Activated CD8-positive, alpha-beta memory T cell treated with anti-CD3 and anti-CD28 coated beads, Interleukin-2, amount 10 ng/mL, durations not matched to agents 7 days and 5 days (primary cell): ENCODE results near the gene PSENEN. TPM values are rescaled to one million over a fixed set of nuclear protein-coding genes. Genes with fewer than 3 reads are reported as not detected.
"Not testable (repeated sequence)": the region's sequence is repeated elsewhere in the genome, so short reads cannot be mapped to it uniquely, and the experiment has no call there.

ENCODE experiments used
- ATAC-seq: fragments of 150-1000 bp; cut with Tn5 transposase; one replicate; pipeline ENCODE4 v1.10.0; 2021; ENCODE audit warnings: moderate library complexity
- CTCF ChIA-PET: fragments of 350-600 bp; sonication (Branson Sonifier 250); formaldehyde crosslinking; loops from one replicate; lab custom pipeline; 2021; ENCODE audit warnings: antibody characterized with exemption; lab: Charles Lee
- DNase-seq: peaks from one replicate; pipeline ENCODE4 v3.0.0-alpha.2; 2020
- H3K27ac Mint-ChIP-seq: one replicate; pipeline ENCODE4 v1.8.0; 2021; ENCODE audit warnings: mild to moderate bottlenecking, mixed read lengths
- H3K27me3 Mint-ChIP-seq: one replicate; pipeline ENCODE4 v1.8.0; 2021; ENCODE audit warnings: mixed read lengths
- H3K36me3 Mint-ChIP-seq: one replicate; pipeline ENCODE4 v1.8.0; 2021; ENCODE audit warnings: mild to moderate bottlenecking, mixed read lengths
- H3K4me1 Mint-ChIP-seq: one replicate; pipeline ENCODE4 v1.8.0; 2021; ENCODE audit warnings: mixed read lengths
- H3K4me3 Mint-ChIP-seq: one replicate; pipeline ENCODE4 v1.8.0; 2021; ENCODE audit warnings: mild to moderate bottlenecking, moderate library complexity, mixed read lengths
- H3K9me3 Mint-ChIP-seq: one replicate; pipeline ENCODE4 v1.8.0; 2022; ENCODE audit warnings: low read depth, mixed read lengths
- total RNA-seq, 2 experiments: library from RNA; stranded (reverse); gene quantifications; one replicate each; pipeline ENCODE4 v1.2.3, GENCODE V29; 2021

PSENEN gene
- total RNA-seq, 2 experiments from 2014 or later: 39.1 to 49.0 TPM

DNA sequence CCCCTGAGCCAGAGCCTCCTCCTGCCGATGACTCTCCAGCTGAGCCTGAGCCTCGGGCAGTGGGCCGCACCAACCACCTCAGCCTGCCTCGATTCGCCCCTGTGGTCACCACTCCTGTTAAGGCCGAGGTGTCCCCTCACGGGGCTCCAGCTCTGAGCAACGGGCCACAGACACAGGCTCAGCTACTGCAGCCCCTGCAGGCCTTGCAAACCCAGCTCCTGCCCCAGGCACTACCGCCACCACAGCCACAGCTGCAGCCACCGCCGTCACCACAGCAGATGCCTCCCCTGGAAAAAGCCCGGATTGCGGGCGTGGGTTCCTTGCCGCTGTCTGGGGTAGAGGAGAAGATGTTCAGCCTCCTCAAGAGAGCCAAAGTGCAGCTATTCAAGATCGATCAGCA, 24.1 kb upstream of the PSENEN start:
- Mint-ChIP-seq H3K4me3 (no peak overlapping the region), H3K27ac (no peak overlapping the region), H3K4me1 (peaks cover 15% of the 10 kb centered on the region), H3K9me3 (no peaks in the 10 kb centered on the region), H3K36me3 (peaks cover 48% of the 10 kb centered on the region), H3K27me3 (no peaks in the 10 kb centered on the region)
- CTCF ChIA-PET: no interaction called here
- DNase-seq: no peak
- ATAC-seq: no peak

DNA sequence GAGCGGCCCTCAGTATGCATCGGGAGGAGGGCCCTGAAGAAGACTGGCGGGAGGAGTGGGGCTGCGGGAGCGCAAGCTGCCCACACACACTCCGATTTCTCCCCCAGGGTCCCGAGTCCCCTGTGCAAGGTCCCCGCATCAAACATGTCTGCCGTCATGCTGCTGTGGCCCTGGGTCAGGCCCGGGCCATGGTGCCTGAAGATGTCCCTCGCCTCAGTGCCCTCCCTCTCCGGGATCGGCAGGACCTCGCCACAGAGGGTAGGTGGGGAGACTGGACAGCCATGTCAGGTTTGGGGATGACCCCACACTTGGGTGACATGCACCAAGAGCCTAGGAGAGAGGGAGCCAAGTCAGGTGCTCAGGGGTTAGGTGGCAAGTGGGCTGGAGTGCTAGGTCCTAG, 23.0 kb upstream of the PSENEN start:
- Mint-ChIP-seq H3K4me1 (peaks cover 13% of the 10 kb centered on the region), H3K9me3 (no peaks in the 10 kb centered on the region), H3K27me3 (no peaks in the 10 kb centered on the region), H3K27ac (no peak overlapping the region), H3K36me3 (peaks cover 50% of the 10 kb centered on the region), H3K4me3 (no peak overlapping the region)
- CTCF ChIA-PET: no interaction called here
- ATAC-seq (no peak), DNase-seq (no peak)

DNA sequence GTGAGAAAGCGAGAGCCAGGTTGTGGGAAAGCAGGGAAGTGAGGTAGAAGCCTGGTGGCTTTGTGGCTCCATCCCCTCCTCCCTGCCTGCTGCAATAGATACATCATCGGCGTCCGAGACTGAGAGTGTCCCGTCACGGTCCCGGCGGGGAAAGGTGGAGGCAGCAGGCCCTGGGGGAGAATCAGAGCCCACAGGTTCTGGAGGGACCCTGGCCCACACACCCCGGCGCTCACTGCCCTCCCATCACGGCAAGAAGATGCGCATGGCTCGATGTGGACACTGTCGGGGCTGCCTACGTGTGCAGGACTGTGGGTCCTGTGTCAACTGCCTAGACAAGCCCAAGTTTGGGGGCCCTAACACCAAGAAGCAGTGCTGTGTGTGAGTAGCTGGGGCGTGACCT, 22.6 kb upstream of the PSENEN start:
- H3K9me3 Mint-ChIP-seq: no peaks in the 10 kb centered on the region
- no peak overlapping the region for H3K27ac Mint-ChIP-seq
- CTCF ChIA-PET: interaction anchor here (0.8 to 1.1 kb wide), 2 partner anchors 18 to 39 kb away, joined by 3 to 4 read pairs; no protein-coding TSS in a partner anchor
- no peak overlapping the region for H3K4me3 Mint-ChIP-seq
- peaks cover 51% of the 10 kb centered on the region for H3K36me3 Mint-ChIP-seq
- peaks cover 13% of the 10 kb centered on the region for H3K4me1 Mint-ChIP-seq
- ATAC-seq (no peak), DNase-seq (no peak)
- no peaks in the 10 kb centered on the region for H3K27me3 Mint-ChIP-seq

DNA sequence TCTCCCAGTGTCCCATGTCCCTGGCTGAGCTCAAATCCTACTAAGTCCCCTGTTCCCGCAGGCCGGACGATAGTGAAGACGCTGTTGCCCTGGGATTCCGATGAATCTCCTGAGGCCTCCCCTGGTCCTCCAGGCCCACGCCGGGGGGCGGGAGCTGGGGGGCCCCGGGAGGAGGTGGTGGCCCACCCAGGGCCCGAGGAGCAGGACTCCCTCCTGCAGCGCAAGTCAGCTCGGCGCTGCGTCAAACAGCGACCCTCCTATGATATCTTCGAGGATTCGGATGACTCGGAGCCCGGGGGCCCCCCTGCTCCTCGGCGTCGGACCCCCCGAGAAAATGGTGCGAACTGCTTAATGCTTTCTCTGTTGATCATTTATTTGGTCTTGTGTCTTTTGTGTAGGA, 21.8 kb upstream of the PSENEN start:
- Mint-ChIP-seq H3K9me3 (no peaks in the 10 kb centered on the region), H3K4me3 (no peak overlapping the region), H3K27ac (no peak overlapping the region), H3K4me1 (peaks cover 13% of the 10 kb centered on the region), H3K36me3 (peaks cover 58% of the 10 kb centered on the region), H3K27me3 (no peaks in the 10 kb centered on the region)
- ATAC-seq: no peak
- no peak for DNase-seq
- CTCF ChIA-PET: interaction anchor here (0.8 to 1.4 kb wide), 3 partner anchors 17 to 39 kb away, joined by 3 to 4 read pairs (median 3); partner anchors contain the start of genes PSENEN and U2AF1L4

DNA sequence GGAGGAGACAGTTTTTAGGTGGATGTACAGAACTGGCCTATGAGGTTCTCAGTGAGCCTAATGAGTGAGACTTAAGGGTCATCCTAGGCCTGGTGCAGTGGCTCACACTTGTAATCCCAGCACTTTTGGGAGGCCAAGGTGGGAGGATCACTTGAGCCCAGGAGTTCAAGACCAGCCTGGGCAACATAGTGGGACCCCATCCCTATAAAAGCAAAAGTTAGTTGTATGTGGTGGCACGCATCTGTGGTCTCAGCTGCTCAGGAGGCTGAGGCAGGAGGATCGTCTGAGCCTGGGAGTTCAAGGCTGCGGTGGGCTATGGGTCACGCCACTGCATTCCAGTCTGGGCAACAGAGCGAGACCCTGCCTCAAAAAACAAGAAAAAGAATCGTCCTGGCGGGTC, 21.3 kb upstream of the PSENEN start:
- CTCF ChIA-PET: interaction anchor here (1.1 to 1.4 kb wide), 2 partner anchors 16 to 21 kb away, joined by 3 to 4 read pairs; partner anchors contain the start of genes PSENEN and U2AF1L4
- not testable (repeated sequence) for H3K9me3 Mint-ChIP-seq, H3K27me3 Mint-ChIP-seq, H3K4me3 Mint-ChIP-seq, DNase-seq, H3K27ac Mint-ChIP-seq, ATAC-seq
- H3K4me1 Mint-ChIP-seq: peaks cover 11% of the 10 kb centered on the region
- peaks cover 60% of the 10 kb centered on the region for H3K36me3 Mint-ChIP-seq

DNA sequence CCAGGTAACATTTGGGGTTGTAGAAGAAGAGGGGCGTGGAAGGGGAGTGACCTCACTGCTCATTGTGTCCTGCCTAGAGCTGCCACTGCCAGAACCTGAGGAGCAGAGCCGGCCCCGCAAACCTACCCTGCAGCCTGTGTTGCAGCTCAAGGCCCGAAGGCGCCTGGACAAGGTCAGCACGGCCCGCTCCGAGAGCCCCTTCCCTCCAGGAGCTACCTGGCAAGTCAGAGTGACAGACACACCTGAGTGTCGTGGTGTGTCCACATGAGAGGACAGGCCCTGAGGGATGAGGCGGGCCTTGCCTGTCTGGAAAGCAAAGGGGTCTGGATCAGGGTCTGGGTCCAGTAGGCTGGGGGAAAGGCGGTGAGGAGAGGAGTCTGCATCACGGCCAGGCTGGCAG, 20.9 kb upstream of the PSENEN start:
- no peak overlapping the region for H3K4me3 Mint-ChIP-seq
- H3K27me3 Mint-ChIP-seq: no peaks in the 10 kb centered on the region
- no peaks in the 10 kb centered on the region for H3K9me3 Mint-ChIP-seq
- no peak for DNase-seq
- peaks cover 62% of the 10 kb centered on the region for H3K36me3 Mint-ChIP-seq
- peaks cover 6% of the 10 kb centered on the region for H3K4me1 Mint-ChIP-seq
- no peak overlapping the region for H3K27ac Mint-ChIP-seq
- CTCF ChIA-PET: interaction anchor here (1.4 kb wide), 1 partner anchor 20 kb away, joined by 3 read pairs; the partner anchor contains the start of genes PSENEN and U2AF1L4
- ATAC-seq: no peak

DNA sequence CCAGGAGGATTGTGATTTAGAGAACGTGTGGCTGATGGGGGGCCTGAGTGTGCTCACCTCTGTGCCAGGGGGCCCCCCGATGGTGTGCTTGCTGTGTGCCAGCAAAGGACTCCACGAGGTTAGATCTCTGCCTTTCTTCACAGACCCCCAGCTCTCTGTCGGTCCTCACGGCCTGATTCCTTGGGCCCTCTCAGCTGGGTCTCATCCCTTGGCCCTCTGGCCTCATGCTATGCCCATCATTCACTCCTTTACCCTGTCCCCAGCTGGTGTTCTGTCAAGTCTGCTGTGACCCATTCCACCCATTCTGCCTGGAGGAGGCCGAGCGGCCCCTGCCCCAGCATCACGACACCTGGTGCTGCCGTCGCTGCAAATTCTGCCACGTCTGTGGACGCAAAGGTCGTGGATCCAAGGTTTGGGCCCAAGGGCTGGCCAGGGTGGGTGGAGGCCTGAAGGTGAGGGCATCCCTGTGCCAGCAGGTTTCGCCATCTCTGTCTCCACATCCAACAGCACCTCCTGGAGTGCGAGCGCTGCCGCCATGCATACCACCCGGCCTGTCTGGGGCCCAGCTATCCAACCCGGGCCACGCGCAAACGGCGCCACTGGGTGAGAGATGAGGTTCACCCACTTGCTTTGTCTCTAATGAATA, 20.1 kb upstream of the PSENEN start:
- CTCF ChIA-PET: interaction anchor here (1.4 kb wide), 1 partner anchor 20 kb away, joined by 3 read pairs; the partner anchor contains the start of genes PSENEN and U2AF1L4
- no peaks in the 10 kb centered on the region for H3K9me3 Mint-ChIP-seq
- ATAC-seq (no peak), DNase-seq (no peak)
- no peaks in the 10 kb centered on the region for H3K27me3 Mint-ChIP-seq
- H3K4me1 Mint-ChIP-seq: peaks cover 1% of the 10 kb centered on the region
- no peak overlapping the region for H3K27ac Mint-ChIP-seq
- H3K4me3 Mint-ChIP-seq: no peak overlapping the region
- peaks cover 62% of the 10 kb centered on the region for H3K36me3 Mint-ChIP-seq

DNA sequence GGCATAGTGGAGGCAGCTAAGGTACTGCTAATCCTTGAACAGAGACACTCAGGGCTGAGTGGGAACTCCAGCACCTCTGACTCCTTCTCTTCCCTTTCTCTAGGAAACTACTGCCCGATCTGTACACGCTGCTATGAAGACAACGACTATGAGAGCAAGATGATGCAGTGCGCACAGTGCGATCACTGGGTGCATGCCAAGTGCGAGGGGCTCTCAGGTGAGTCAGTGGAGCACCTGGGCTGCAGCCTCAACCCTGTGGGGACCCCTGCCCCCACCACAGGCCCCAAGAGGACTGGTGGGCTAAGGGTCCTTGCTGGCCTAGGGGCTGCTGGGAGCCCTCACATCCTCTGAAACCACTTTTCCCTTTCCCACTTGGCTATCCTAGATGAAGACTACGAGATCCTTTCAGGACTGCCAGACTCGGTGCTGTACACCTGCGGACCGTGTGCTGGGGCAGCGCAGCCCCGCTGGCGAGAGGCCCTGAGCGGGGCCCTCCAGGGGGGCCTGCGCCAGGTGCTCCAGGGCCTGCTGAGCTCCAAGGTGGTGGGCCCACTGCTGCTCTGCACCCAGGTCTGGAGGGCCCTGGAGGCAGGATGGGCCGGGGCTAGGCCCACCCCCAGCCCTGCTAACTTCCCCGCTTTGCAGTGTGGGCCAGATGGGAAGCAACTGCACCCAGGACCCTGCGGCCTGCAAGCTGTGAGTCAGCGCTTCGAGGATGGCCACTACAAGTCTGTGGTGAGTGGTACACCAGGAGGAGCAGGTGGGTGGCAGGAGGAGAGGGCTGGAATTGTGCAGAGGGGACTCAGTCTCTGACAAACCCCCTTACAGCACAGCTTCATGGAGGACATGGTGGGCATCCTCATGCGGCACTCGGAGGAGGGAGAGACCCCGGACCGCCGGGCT, 18.1 kb upstream of the PSENEN start:
- Mint-ChIP-seq H3K27ac (no peak overlapping the region), H3K36me3 (peaks cover 66% of the 10 kb centered on the region), H3K4me1 (no peaks in the 10 kb centered on the region), H3K27me3 (no peaks in the 10 kb centered on the region), H3K9me3 (no peaks in the 10 kb centered on the region), H3K4me3 (no peak overlapping the region)
- CTCF ChIA-PET: interaction anchor here (2.0 kb wide), 1 partner anchor 10 kb away, joined by 9 read pairs; no protein-coding TSS in a partner anchor
- ATAC-seq (no peak), DNase-seq (no peak)

DNA sequence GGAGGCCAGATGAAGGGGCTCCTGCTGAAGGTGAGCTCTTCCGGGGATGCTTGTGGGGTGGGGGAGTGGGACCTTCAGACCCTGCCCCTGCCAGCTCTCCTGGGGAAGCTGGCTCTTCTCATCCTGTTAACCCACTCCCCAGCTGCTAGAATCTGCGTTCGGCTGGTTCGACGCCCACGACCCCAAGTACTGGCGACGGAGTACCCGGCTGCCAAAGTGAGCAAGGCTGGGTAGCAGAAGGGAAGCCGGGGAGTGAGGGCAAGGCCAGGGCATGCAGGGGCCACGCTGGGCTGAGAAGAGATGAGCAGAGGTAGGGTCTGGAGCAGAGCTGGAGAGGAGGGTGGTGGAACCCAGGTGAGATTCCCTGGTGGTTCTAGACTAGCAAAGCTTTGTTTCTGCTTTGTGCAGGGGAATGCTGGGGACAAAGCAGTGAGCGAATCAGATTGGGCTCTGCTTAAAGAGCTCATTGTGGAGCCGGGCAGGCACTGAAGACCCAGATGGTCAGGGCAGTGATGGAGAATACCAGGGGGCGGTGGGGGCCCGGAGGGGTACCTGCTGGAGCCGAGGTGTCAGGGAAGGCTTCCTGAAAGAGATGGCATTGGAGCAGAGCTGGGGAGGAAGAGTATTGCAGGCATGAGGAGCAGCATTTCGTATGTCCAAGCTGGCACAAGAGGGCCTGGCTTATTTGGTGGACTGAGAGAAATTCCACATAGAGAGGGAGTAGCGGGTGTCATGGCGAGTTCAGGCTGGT, 17.3 kb upstream of the PSENEN start:
- H3K27me3 Mint-ChIP-seq: no peaks in the 10 kb centered on the region
- H3K36me3 Mint-ChIP-seq: peaks cover 62% of the 10 kb centered on the region
- CTCF ChIA-PET: interaction anchor here (1.2 kb wide), 1 partner anchor 9 kb away, joined by 3 read pairs; no protein-coding TSS in a partner anchor
- no peaks in the 10 kb centered on the region for H3K4me1 Mint-ChIP-seq
- H3K4me3 Mint-ChIP-seq: no peak overlapping the region
- no peak overlapping the region for H3K27ac Mint-ChIP-seq
- no peaks in the 10 kb centered on the region for H3K9me3 Mint-ChIP-seq
- DNase-seq (no peak), ATAC-seq (no peak)

DNA sequence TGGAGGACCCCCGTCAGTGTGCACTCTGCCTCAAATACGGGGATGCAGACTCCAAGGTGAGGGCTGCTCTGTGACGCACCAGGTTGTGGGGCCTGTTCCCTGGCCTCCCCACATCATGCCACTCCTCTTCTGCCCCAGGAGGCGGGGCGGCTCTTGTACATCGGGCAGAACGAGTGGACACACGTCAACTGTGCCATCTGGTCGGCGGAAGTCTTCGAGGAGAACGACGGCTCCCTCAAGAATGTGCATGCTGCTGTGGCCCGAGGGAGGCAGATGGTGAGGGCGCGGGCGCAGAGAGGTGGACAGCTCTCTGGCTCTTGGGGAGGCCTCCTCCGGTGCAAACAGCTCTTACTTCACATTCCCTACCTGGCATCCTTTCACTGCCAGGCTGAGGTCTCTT, 16.4 kb upstream of the PSENEN start:
- Mint-ChIP-seq H3K4me1 (no peaks in the 10 kb centered on the region), H3K27ac (no peak overlapping the region), H3K27me3 (no peaks in the 10 kb centered on the region), H3K9me3 (no peaks in the 10 kb centered on the region), H3K36me3 (peaks cover 57% of the 10 kb centered on the region), H3K4me3 (no peak overlapping the region)
- ATAC-seq (no peak), DNase-seq (no peak)
- CTCF ChIA-PET: interaction anchor here (1.2 kb wide), 1 partner anchor 10 kb away, joined by 3 read pairs; no protein-coding TSS in a partner anchor

DNA sequence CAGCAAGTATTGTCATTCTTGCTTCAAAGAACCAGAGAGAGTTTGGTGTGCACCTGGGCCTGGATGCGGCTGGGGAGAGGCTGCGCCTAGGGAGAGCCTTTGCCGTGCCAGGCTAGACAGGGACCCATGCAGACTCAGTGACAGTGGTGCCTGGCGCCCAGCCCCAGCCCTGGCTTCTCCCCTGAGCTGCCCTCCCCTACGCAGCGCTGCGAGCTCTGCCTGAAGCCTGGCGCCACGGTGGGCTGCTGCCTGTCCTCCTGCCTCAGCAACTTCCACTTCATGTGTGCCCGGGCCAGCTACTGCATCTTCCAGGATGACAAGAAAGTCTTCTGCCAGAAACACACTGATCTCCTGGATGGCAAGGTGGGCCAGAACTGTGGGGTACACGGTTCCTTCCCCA, 15.7 kb upstream of the PSENEN start:
- no peaks in the 10 kb centered on the region for H3K4me1 Mint-ChIP-seq
- CTCF ChIA-PET: no interaction called here
- DNase-seq (no peak), ATAC-seq (no peak)
- H3K27ac Mint-ChIP-seq: no peak overlapping the region
- no peaks in the 10 kb centered on the region for H3K27me3 Mint-ChIP-seq
- H3K9me3 Mint-ChIP-seq: no peaks in the 10 kb centered on the region
- peaks cover 58% of the 10 kb centered on the region for H3K36me3 Mint-ChIP-seq
- H3K4me3 Mint-ChIP-seq: no peak overlapping the region

DNA sequence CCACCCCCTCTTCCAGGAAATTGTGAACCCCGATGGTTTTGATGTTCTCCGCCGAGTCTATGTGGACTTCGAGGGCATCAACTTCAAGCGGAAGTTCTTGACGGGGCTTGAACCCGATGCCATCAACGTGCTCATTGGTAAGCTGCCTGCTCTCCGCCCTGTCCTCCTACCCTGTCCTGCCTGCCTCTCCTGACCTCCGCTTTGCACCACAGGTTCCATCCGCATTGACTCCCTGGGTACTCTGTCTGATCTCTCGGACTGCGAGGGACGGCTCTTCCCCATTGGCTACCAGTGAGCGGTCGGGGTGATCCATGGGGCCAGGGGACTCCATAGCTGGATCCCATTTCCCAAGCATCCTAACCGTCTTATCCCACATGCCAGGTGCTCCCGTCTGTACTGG, 15.1 kb upstream of the PSENEN start:
- Mint-ChIP-seq H3K36me3 (peaks cover 55% of the 10 kb centered on the region), H3K9me3 (no peaks in the 10 kb centered on the region), H3K4me3 (no peak overlapping the region), H3K27me3 (no peaks in the 10 kb centered on the region), H3K27ac (no peak overlapping the region), H3K4me1 (no peaks in the 10 kb centered on the region)
- DNase-seq (no peak), ATAC-seq (no peak)
- CTCF ChIA-PET: interaction anchor here (0.6 kb wide), 1 partner anchor 187 kb away, joined by 3 read pairs; no protein-coding TSS in a partner anchor

DNA sequence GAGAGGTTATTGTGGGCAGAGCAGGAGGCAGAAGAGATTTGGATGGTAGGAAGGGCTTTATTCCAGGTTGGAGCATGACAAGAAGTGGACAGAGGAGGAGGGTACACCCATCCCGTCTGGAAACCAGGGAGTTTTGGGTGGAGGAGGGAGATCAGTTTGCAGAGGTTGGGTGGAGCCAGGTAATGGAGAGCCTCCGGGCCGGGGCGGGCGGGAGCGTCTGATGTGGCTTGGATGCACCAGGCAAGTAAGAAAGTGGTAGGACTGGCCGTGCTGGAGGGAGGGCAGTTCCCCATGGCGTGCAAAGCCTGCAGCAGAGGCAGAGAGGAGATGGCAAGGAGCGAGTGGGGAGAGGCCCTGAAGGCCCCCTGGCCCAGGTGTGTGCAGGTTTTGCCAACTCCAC, 14.1 kb upstream of the PSENEN start:
- DNase-seq (no peak), ATAC-seq (no peak)
- no peaks in the 10 kb centered on the region for H3K27me3 Mint-ChIP-seq
- H3K36me3 Mint-ChIP-seq: peaks cover 49% of the 10 kb centered on the region
- no peaks in the 10 kb centered on the region for H3K4me1 Mint-ChIP-seq
- no peaks in the 10 kb centered on the region for H3K9me3 Mint-ChIP-seq
- H3K27ac Mint-ChIP-seq: peak overlapping the region; percentile 20
- no peak overlapping the region for H3K4me3 Mint-ChIP-seq
- CTCF ChIA-PET: interaction anchor here (1.6 kb wide), 1 partner anchor 88 kb away, joined by 3 read pairs; no protein-coding TSS in a partner anchor
